Right lobe of liver (tissue), 4 donors: ENCODE data around the gene LRFN2.

Experiments
- CTCF ChIP-seq, 4 donors: fragments of 200-600 bp in 3 of 4; fragments of 450-650 bp in 1 of 4; IDR thresholded peaks; one replicate each; pipeline versions ENCODE4 v1.5.1 to v1.8.0; 2016 to 2022; ENCODE audit warnings: antibody characterized with exemption in 4 of 4, mild to moderate bottlenecking in 2 of 4
- POLR2A ChIP-seq: fragments of 450-650 bp; IDR thresholded peaks from one replicate; pipeline ENCODE4 v1.6.1; 2017; ENCODE audit warnings: antibody characterized with exemption, mild to moderate bottlenecking
- donor health status: DM: no; HTN: no; CAD: no.
- donor health status: DM: no; HTN: no; CAD: no.
- donor health status: DM: no; HTN: yes; CAD: no.

- TF ChIP-seq CTCF (IDR thresholded peaks at IDR 0.05) (no peak), POLR2A (no peak)
Measured at GRCh38 chr6:40535819-40536380, 51.3 kb downstream of the LRFN2 start.
